AG04450 (cell line): ENCODE data around the gene ZNF638. TPM values are rescaled to one million over a fixed set of nuclear protein-coding genes. Genes with fewer than 3 reads are reported as not detected.

Experiments
- CTCF ChIA-PET: fragments of 300-600, 350-600 bp; formaldehyde crosslinking; extraction: SDS; loops from one replicate; lab custom pipeline; 2022; ENCODE audit warnings: antibody characterized with exemption, inconsistent platforms; lab: Charles Lee
- POLR2A ChIA-PET: fragments of 350-600 bp; formaldehyde crosslinking; extraction: SDS; loops from one replicate; lab custom pipeline; 2021; ENCODE audit warnings: antibody characterized with exemption, inconsistent platforms; lab: Yijun Ruan, JAX
- DNase-seq: peaks from one replicate; pipeline ENCODE4 v3.0.0-alpha.2; 2011; ENCODE audit warnings: low read depth, low spot score
- H3K27ac ChIP-seq: one replicate; pipeline ENCODE4 v1.5.1; 2012; ENCODE audit warnings: low read depth, low read length, control low read depth
- H3K27me3 ChIP-seq: one replicate; pipeline ENCODE4 v1.6.0; 2012; ENCODE audit warnings: low read length; ENCODE audit not compliant: control insufficient read depth, insufficient read depth
- H3K4me3 ChIP-seq: 2 replicates; pipeline ENCODE4 v1.5.1; 2011; ENCODE audit warnings: mild to moderate bottlenecking, low read depth, low read length, control low read depth
- H3K9me3 ChIP-seq: 2 replicates; pipeline ENCODE4 v1.5.1; 2012; ENCODE audit warnings: low read length; ENCODE audit not compliant: control insufficient read depth, insufficient read depth
- polyA plus RNA-seq: library from polyadenylated mRNA; depleted of rRNA; stranded (reverse); fragments of >200 nt; gene quantifications from 2 replicates; pipeline ENCODE4 v1.2.3, GENCODE V29; 2011
- TF ChIP-seq, protein P1 (sequence below): IDR thresholded peaks from 2 replicates; pipeline ENCODE4 v1.5.1; 2011; ENCODE audit warnings: low read depth, low read length, control low read depth, inconsistent platforms

The ZNF638 gene
- polyA plus RNA-seq, 1 experiment = 105 TPM

DNA sequence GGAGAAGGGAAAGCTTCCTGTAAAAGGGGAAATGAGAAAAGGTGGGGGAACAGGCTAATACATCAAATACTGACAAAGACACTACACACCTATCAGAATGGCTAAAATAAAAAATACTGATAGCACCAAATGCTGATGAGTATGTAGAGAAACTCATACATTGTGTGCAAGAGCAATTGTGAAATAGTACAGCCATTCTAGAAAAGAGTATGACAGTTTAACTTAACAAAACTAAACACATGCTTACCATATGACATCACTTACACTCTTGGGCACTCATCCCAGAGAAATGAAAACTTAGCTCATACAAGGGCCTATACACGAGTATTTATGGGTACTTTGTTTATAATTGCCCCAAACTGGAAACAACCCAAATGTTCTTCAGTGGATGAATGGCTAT is 53.4 kb downstream of the ZNF638 start:
- no peak overlapping the region for H3K27ac ChIP-seq
- ChIA-PET POLR2A (interaction anchor here (0.5 to 1.9 kb wide), 6 partner anchors 51 to 418 kb away, joined by 3 to 8 read pairs (median 4); partner anchors contain the start of gene ZNF638), CTCF (interaction anchor here (1.0 to 4.9 kb wide), 2 partner anchors 53 kb away, joined by 3 to 32 read pairs; partner anchors contain the start of gene ZNF638)
- peak; percentile 58 for DNase-seq
- no peak overlapping the region for H3K4me3 ChIP-seq
- TF ChIP-seq, protein P1, sequence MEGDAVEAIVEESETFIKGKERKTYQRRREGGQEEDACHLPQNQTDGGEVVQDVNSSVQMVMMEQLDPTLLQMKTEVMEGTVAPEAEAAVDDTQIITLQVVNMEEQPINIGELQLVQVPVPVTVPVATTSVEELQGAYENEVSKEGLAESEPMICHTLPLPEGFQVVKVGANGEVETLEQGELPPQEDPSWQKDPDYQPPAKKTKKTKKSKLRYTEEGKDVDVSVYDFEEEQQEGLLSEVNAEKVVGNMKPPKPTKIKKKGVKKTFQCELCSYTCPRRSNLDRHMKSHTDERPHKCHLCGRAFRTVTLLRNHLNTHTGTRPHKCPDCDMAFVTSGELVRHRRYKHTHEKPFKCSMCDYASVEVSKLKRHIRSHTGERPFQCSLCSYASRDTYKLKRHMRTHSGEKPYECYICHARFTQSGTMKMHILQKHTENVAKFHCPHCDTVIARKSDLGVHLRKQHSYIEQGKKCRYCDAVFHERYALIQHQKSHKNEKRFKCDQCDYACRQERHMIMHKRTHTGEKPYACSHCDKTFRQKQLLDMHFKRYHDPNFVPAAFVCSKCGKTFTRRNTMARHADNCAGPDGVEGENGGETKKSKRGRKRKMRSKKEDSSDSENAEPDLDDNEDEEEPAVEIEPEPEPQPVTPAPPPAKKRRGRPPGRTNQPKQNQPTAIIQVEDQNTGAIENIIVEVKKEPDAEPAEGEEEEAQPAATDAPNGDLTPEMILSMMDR = no peak
- no peaks in the 10 kb centered on the region for H3K27me3 ChIP-seq
- no peaks in the 10 kb centered on the region for H3K9me3 ChIP-seq

DNA sequence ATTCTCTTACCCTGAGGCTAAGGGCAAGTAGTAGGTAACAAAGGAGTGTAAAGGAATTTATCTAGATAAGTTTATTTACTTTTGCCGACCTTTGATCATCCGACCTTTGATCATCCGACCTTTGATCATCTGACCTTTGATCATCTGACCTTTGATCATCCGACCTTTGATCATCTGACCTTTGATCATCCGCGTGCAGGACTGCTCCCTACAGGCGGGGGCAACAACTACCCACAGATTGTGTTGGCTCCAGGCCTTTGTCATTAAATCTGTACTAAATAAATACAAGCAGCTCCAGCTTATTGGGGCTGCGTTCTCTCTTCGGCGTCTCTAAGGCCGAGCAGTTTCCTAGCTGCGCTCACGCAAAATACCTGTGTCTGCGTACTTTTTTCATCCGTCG is 56.6 kb downstream of the ZNF638 start:
- TF ChIP-seq, protein P1 = no peak
- CTCF ChIA-PET = interaction anchor here (1.3 kb wide), 1 partner anchor 56 kb away, joined by 6 read pairs; the partner anchor contains the start of gene ZNF638
- H3K27ac ChIP-seq = no peak overlapping the region
- DNase-seq = no peak
- H3K9me3 ChIP-seq = no peaks in the 10 kb centered on the region
- H3K4me3 ChIP-seq = no peak overlapping the region
- POLR2A ChIA-PET = no interaction called here
- H3K27me3 ChIP-seq = no peaks in the 10 kb centered on the region

DNA sequence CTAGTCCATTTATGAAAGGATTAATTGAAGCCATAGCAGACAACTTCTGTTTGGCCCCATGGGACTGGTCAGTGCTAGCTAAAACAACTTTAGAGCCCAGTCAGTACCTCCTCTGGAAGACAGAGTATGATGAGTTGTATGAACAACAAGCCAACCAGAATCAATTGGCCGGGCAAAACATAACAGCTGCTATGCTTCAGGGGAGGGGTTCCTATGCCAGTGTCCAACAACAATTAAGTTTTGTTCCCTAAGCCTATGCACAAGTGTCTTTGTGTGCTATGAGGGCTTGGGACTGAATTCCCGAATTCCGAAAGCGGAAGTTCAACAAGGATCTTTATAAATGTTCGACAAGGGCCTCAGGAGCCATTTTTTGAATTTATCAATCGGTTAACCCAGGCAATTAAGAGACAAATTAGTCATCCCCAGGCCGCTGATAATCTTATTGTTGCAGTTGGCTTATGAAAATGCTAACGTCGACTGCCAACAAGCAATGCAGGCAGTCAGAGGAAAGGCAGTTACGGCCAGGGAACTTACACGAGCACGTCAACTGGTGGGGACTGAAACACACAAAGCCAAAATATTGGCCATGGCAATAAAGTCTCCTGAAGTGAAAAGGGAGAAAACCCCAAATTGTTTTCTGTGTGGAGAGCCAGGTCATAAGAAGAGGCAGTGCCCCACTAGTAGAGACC is 57.9 kb downstream of the ZNF638 start:
- Histone ChIP-seq H3K9me3 (no peaks in the 10 kb centered on the region), H3K4me3 (no peak overlapping the region), H3K27ac (no peak overlapping the region), H3K27me3 (no peaks in the 10 kb centered on the region)
- ChIA-PET CTCF (interaction anchor here (0.9 to 1.3 kb wide), 2 partner anchors 9 to 58 kb away, joined by 3 to 6 read pairs; partner anchors contain the start of gene ZNF638), POLR2A (no interaction called here)
- DNase-seq = no peak
- TF ChIP-seq, protein P1 = no peak

DNA sequence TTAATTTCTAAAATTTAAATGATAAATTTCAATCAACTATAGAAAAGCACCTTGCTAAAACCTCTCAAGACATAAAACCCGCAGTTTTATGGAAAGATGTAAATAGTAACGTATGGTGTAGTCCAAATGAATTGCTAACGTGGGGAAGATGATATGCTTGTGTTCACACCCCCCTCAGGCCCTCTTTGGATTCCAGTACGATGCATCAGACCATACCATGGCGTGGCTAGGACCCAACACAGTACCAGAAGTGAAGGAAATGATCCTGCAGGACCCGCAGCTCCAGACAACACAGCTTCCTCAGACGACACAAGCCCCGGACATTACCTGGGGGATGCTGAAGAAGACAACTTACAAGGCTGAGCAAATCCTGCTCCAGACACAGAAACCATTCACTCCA is 61.6 kb downstream of the ZNF638 start:
- ChIA-PET CTCF (interaction anchor here (1.0 kb wide), 1 partner anchor 62 kb away, joined by 4 read pairs; the partner anchor contains the start of gene ZNF638), POLR2A (no interaction called here)
- no peak for DNase-seq
- TF ChIP-seq, protein P1 = no peak
- no peak overlapping the region for H3K27ac ChIP-seq
- H3K9me3 ChIP-seq = no peaks in the 10 kb centered on the region
- no peaks in the 10 kb centered on the region for H3K27me3 ChIP-seq
- H3K4me3 ChIP-seq = no peak overlapping the region

DNA sequence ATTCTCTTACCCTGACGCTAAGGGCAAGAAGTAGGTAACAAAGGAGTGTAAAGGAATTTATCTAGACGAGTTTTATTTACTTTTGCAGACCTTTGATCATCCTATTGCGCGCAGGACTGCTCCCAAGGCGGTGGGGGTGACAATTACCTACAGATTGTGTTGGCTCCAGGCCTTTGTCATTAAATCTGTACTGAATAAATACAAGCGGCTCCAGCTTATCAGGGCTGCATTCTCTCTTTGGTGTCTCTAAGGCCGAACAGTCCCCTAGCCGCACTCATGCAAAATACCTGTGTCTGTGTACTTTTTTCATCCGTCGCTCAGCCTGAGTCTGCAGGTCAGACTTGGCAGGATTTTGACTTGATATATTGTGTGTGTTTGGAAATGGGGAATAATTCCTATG is 63.9 kb downstream of the ZNF638 start:
- Histone ChIP-seq H3K27me3 (no peaks in the 10 kb centered on the region), H3K9me3 (no peaks in the 10 kb centered on the region), H3K4me3 (no peak overlapping the region), H3K27ac (no peak overlapping the region)
- DNase-seq = no peak
- ChIA-PET POLR2A (no interaction called here), CTCF (no interaction called here)
- TF ChIP-seq, protein P1 = no peak
